Kidney (tissue), 14 donors: ENCODE measurements around the gene LRRC8C. TPM values are rescaled to one million over a fixed set of nuclear protein-coding genes. Genes with fewer than 3 reads are reported as not detected.
A peak's percentile ranks its signal among the peaks of the same experiment; 100 is the strongest.

Experiments used
- DNase-seq, 5 donors: peaks; one replicate each; pipeline ENCODE4 v3.0.0-alpha.2; 2013 to 2020
- FAIRE-seq: peaks from 2 replicates; lab custom pipeline; 2012; peaks lifted over from hg19 to GRCh38; lab: Jason Lieb, UNC
- H3K27ac ChIP-seq, 2 donors: one replicate each; pipeline ENCODE4 v1.7.0; 2013; ENCODE audit warnings: low read depth in 2 of 2, low read length in 2 of 2, inconsistent platforms in 1 of 2
- H3K27me3 ChIP-seq: one replicate; pipeline ENCODE4 v1.7.1; 2013; ENCODE audit warnings: low read length, inconsistent platforms; ENCODE audit not compliant: control insufficient read depth, insufficient read depth
- H3K36me3 ChIP-seq, 3 donors: one replicate each; pipeline versions ENCODE4 v1.7.0 to v1.7.1; 2013; ENCODE audit warnings: low read length in 3 of 3, control low read depth in 1 of 3, inconsistent platforms in 1 of 3; ENCODE audit not compliant: insufficient read depth in 3 of 3, control insufficient read depth in 2 of 3
- H3K4me1 ChIP-seq, 3 donors: one replicate each; pipeline versions ENCODE4 v1.7.0 to v1.7.1; 2013; ENCODE audit warnings: low read length in 3 of 3, inconsistent platforms in 1 of 3, low read depth in 1 of 3; ENCODE audit not compliant: control insufficient read depth in 2 of 3, insufficient read depth in 2 of 3
- H3K4me3 ChIP-seq, 3 donors: one replicate each; pipeline versions ENCODE4 v1.7.0 to v1.8.1; 2013; ENCODE audit warnings: low read length in 3 of 3, control low read depth in 1 of 3, inconsistent platforms in 1 of 3
- H3K9ac ChIP-seq, 3 donors: one replicate each; pipeline versions ENCODE4 v1.7.0 to v1.7.1; 2013; ENCODE audit warnings: low read length in 3 of 3, control low read depth in 1 of 3, inconsistent platforms in 1 of 3
- H3K9me3 ChIP-seq, 3 donors: one replicate each; pipeline versions ENCODE4 v1.7.0 to v1.7.1; 2013; ENCODE audit warnings: low read length in 3 of 3, control low read depth in 1 of 3, inconsistent platforms in 1 of 3; ENCODE audit not compliant: control insufficient read depth in 2 of 3, insufficient read depth in 1 of 3
- CTCF ChIP-seq: IDR thresholded peaks from 3 replicates; pipeline ENCODE4 v1.5.1; 2012; ENCODE audit warnings: mild to moderate bottlenecking, moderate library complexity, borderline replicate concordance; ENCODE audit not compliant: insufficient read depth; ENCODE audit errors: extremely low read depth
- intact Hi-C: fragments of 100-400 bp; cut with DNase I; formaldehyde crosslinking; loops from one replicate; pipeline ENCODE4 v1.11.1; 2022
- polyA plus RNA-seq: library from polyadenylated mRNA; stranded (reverse); fragments of 350-450 nt; fragmentation: Illumina TruSeq; extraction: RNeasy Lipid Tissue Mini Kit (QIAGEN cat#74804); gene quantifications from one replicate; pipeline ENCODE4 v1.2.3, GENCODE V29; 2014; ENCODE audit warnings: low read depth, low replicate concordance; ENCODE audit not compliant: insufficient read depth
- total RNA-seq: library from RNA; stranded (reverse); fragmentation: NEBNext Ultra II Directional; extraction: Animal tissue kit (Norgen Biotek cat#: 25700); gene quantifications from one replicate; pipeline ENCODE4 v1.2.1, GENCODE V29; 2021
- donor health status: control.
- donor health status: control.
- donor health status: control.
- donor health status: control.
- donor health status: control.
- donor health status: DM: yes; HTN: yes; CAD: no.
- donor health status: Normal renal cell carcinoma (clear cell type).

Gene LRRC8C
- total and polyA plus RNA-seq, 2 donors from 2014 or later, result 2.6 to 12.7 TPM

GRCh38 chr1:89606227-89606980 lies 26.5 kb upstream of the LRRC8C start:
- FAIRE-seq (no peak), DNase-seq (no peak)
- intact Hi-C loops, result no loop called here
- Histone ChIP-seq H3K4me3 (no peak overlapping the region), H3K9me3 (no peaks in the 10 kb centered on the region), H3K27me3 (no peaks in the 10 kb centered on the region), H3K4me1 (peaks cover 0 to 5% (median 0%) of the 10 kb centered on the region in 3 donors), H3K9ac (no peak overlapping the region), H3K27ac (no peak overlapping the region), H3K36me3 (no peaks in the 10 kb centered on the region)
- no peak for TF ChIP-seq CTCF

- no peaks in the 10 kb centered on the region for H3K9me3 ChIP-seq
- H3K27ac ChIP-seq, result no peak overlapping the region
- DNase-seq (no peak), FAIRE-seq (no peak)
- H3K4me1 ChIP-seq, result peaks cover 0 to 5% (median 0%) of the 10 kb centered on the region in 3 donors
- no peak for TF ChIP-seq CTCF
- H3K4me3 ChIP-seq, result no peak overlapping the region
- intact Hi-C loops, result no loop called here
- H3K27me3 ChIP-seq, result no peaks in the 10 kb centered on the region
- H3K9ac ChIP-seq, result no peak overlapping the region
- no peaks in the 10 kb centered on the region for H3K36me3 ChIP-seq
These were observed 25.8 kb upstream of the LRRC8C start for GRCh38 chr1:89607156-89607555.

- Histone ChIP-seq H3K4me1 (peaks cover 0 to 5% (median 0%) of the 10 kb centered on the region in 3 donors), H3K9ac (no peak overlapping the region), H3K4me3 (no peak overlapping the region), H3K9me3 (no peaks in the 10 kb centered on the region), H3K27ac (peak overlapping the region; percentile 8), H3K27me3 (no peaks in the 10 kb centered on the region), H3K36me3 (no peaks in the 10 kb centered on the region)
- TF ChIP-seq CTCF, result no peak
- FAIRE-seq (no peak), DNase-seq (no peak)
- intact Hi-C loops, result no loop called here
These were observed 25.2 kb upstream of the LRRC8C start for GRCh38 chr1:89607586-89608318.
